ENCODE results near the gene TEX26.

Gene TEX26

DNA sequence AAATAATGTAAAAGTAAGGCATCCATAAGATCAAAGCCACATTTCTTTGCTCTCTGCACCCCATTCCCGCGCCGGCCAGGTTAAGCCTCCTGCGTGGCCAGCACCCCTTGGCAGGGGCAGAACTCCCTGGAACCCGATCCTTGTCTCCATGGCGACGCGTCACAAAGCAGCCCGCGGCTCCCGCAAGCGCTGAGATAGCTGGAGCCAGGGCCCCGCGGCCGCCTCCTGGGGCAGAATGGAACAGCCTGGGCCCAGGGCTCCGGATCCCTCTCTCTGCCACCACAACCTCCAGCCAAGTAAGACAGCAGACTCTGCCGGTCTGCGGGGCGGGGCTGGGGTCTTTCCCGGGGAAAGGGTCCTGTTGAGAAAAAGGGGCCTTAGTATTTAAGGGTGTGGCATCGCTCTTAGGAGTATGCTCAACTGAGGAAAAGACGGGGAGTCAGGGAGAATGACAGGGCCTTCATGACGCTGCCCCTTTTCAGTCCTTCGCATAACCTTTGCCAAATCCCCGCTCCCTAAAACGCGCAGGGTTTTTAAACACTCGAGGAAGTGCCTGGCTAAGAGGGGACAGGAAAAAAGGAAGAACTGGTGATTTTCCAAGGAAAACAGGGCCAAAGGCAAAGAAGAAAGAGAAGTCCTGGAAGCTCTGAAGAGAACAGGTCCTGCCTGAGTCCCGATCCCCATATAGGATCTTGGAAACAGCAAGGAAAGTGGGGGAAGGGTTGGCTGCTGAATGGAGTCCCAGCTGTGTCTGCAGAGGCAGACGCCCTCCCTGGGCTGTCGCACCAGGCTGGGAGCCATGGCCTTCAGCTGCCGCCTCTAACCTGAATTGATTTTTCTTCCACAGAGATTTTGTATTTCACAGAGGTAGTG is at the start of gene TEX26:
Gene TEX26, plus strand, starts transcription at position 176 of the 873 bp plus-strand sequence. Its CDS starts 60 bp downstream, at position 236.
- no peak for DNase-seq (ENCODE audit: low read depth)

GRCh38 chr13:30882996-30883766 is 49.3 kb upstream of the TEX26 start:
- DNase-seq (ENCODE audit: low read depth), result no peak

- no peak for DNase-seq (ENCODE audit: low read depth)
These were observed 47.9 kb upstream of the TEX26 start for GRCh38 chr13:30884543-30884942.

- DNase-seq (ENCODE audit: low read depth), result no peak
These were observed 43.2 kb upstream of the TEX26 start for GRCh38 chr13:30889196-30889690.

- no peak for DNase-seq (ENCODE audit: low read depth)
These were observed 39.5 kb upstream of the TEX26 start for GRCh38 chr13:30892966-30893365.

DNA sequence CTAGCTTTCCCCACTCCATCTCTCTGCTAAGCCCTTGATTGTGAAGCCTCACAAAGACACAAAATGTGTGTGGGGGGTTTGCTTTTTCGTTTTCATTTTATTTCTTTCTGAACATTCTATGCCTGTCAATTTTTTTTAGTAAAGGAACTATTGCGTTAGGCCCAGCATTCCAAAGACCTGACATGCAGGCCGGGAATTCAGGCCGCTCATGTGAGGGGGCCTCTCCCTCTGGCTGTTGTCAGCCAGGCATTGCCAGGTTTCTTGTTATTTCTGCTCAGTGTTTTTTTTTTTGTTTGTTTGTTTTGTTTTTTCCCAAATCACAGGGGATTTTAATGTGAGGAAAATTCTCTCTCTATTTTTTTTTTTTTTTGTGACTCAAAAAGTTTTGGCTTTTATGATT is 36.7 kb upstream of the TEX26 start:
- DNase-seq (ENCODE audit: low read depth), result no peak

DNA sequence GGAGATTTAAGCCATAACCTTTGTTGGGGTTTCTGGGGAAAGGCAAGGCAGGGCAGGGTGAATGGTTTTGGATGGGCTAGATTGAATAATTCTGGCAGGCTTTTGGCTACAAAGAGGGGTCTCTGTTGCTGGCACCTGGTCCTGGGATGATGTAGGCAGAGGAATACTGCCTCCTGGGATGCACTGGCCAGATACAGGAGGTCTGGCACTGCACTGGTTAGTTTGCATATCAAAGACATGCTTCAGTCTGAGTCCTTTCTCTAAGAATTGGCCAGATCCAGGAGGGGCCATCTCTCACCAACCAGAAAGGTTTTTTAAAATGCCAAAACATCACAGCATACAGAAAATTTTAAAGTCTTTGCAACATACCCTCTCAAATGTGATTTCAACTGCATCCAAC is 34.4 kb upstream of the TEX26 start:
- DNase-seq (ENCODE audit: low read depth), result no peak

DNA sequence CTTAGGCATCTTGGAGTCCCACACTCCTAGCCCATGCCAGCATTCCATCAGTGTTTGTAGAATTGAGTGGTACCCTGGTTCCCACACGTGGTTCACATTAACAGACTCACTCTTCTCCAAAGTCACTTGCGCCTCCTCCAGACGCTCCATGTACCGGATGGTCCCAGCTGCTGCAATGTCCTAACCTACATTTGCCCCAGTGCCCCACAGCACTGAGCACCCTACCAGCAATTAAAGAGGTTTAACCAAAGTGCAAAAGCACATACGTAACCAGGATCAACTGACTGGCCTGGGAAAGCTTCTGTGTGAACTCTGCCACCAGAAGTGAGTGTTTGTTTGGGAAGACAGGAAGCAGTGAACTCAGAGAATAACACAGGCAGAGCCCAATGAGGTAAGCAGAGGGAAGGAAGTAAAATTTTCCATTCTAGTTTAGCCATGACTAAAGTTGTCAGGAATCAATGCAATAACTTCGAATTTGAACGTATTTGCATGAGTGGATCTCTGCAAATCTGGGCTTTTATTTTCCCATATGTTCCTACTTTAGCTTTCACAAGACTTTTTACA is 33.7 kb upstream of the TEX26 start:
- no peak for DNase-seq (ENCODE audit: low read depth)

GRCh38 chr13:30900436-30900835 is 32.0 kb upstream of the TEX26 start:
- DNase-seq (ENCODE audit: low read depth), result no peak

- no peak for DNase-seq (ENCODE audit: low read depth)
These were observed 31.3 kb upstream of the TEX26 start for GRCh38 chr13:30900952-30901749.

DNA sequence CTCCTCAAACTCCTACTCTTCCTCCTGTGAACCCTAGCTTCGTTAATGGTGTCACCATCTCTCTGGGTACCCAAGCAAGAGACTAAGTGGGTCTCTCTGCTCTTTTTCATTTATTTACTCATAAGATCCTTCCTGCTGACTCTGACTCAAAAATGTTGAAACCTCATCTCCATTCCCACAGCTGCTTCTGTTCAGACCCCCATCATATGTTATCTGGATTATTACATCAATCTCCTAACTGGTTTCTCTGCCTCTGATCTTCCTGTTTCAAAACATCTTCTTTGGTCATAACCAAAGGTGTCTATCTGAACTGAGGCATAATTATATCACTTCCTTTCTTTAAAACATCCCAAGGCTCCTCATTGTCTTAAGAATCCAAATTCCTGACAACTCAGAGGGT is 28.4 kb upstream of the TEX26 start:
- DNase-seq (ENCODE audit: low read depth), result no peak

- no peak for DNase-seq (ENCODE audit: low read depth)
These were observed 26.5 kb upstream of the TEX26 start, which contains the start of gene MEDAG for GRCh38 chr13:30905932-30906383. Gene MEDAG, plus strand, starts transcription at chr13:30906271. Its CDS starts 245 bp downstream, at chr13:30906516.

- DNase-seq (ENCODE audit: low read depth), result no peak
These were observed 25.9 kb upstream of the TEX26 start for GRCh38 chr13:30906411-30907051.

DNA sequence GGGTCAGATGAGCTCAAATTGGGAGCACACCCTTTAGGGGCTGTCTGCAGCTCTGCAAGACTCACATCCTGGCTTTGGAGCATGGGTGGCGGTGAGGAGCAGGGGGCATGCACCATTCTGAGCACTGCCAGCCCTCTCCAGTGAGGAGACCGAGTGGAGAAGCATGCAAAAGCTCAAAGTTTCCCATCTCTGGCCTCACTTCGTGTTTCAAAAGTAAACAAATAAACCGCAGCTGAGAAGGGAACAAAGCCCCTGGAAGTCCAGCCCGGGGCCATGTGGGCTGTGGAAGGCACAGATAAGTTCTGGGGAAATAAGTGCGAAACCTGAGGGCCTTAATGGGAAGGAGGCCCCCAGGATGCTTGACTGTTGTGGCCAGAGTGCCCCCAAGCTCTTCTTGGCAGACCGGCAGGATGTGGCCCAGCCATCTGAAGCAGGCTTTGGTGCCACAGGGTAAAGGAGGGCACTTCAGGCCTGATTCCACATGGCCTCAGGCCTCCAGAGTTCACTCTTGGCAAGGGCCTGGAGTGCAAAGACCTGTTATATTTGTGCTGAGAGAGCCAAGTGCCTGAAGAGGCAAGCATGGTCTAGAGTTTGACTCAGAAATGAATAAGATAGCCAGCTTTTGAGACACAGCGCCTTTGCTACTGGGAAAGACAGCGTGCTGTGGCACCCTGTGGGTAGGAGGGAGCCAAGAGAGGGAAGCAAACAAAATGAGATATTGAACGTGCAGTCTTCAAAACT is 25.2 kb upstream of the TEX26 start:
- no peak for DNase-seq (ENCODE audit: low read depth)

DNA sequence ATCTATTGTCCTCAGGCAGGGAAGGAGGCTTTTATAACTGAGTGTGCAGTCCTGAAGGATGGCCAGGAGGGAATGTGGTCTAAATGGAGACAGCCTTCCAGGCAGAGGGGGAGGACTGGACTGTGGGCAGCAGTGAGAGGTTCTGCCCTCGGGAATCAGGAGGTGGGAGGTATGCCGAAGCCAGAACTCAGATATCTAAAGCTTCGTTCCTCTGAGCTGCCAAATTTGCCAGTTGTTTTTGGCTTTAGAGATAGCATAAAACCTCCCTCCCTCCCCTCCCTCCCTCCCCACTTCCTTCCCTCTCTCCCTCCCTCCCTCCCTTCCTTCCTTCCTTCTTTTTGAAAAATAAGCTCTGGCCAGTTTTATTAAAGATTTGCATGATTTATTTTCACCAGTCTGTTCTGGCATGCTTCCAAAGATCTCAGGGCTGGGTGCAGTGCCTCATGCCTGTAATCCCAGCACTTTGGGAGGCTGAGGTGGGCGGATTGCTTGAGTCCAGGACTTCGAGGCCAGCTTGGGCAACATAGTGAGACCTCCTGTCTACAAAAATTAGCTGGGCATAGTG is 24.0 kb upstream of the TEX26 start:
- DNase-seq (ENCODE audit: low read depth), result no peak

GRCh38 chr13:30910676-30911075 is 21.8 kb upstream of the TEX26 start:
- no peak for DNase-seq (ENCODE audit: low read depth)

- no peak for DNase-seq (ENCODE audit: low read depth)
These were observed 16.5 kb upstream of the TEX26 start for GRCh38 chr13:30915691-30916541.

- no peak for DNase-seq (ENCODE audit: low read depth)
These were observed 15.5 kb upstream of the TEX26 start for GRCh38 chr13:30916991-30917390.

All from activated T-helper 1 cell treated with Interleukin-2 at 50 U/mL for 16 hours (primary cell).